Stimulated activated CD4-positive, alpha-beta T cell treated with anti-CD3 and anti-CD28 coated beads, TNF-alpha, amount 100 ng/mL, for 4 hours (primary cell): ENCODE data around the gene SNRPB.
A peak's percentile ranks its signal among the peaks of the same experiment; 100 is the strongest.
"Not testable (repeated sequence)": the region's sequence is repeated elsewhere in the genome, so short reads cannot be mapped to it uniquely, and the experiment has no call there.

Experiments used
- DNase-seq, 3 experiments: peaks; one replicate each; pipeline ENCODE4 v3.0.0-alpha.2; 2020; ENCODE audit warnings: low read depth in 3 of 3

SNRPB gene

GRCh38 chr20:2470423-2471193, at the start of gene SNRPB:
SNRPB (minus strand) TSS chr20:2470789; CDS start chr20:2470690, 99 bp downstream.
- DNase-seq = peak; percentile 88 to 94 (median 93)

GRCh38 chr20:2519115-2519809, 48.7 kb upstream of the SNRPB start:
- no peak for DNase-seq

- DNase-seq = no peak
Observed at GRCh38 chr20:2518558-2518957, 48.0 kb upstream of the SNRPB start.

- DNase-seq = no peak
Observed at GRCh38 chr20:2518096-2518495, 47.5 kb upstream of the SNRPB start.

- DNase-seq = no peak
Observed at GRCh38 chr20:2516399-2516798, 45.8 kb upstream of the SNRPB start.

GRCh38 chr20:2515203-2515602, 44.6 kb upstream of the SNRPB start:
- DNase-seq = no peak

GRCh38 chr20:2509794-2510193, 39.2 kb upstream of the SNRPB start:
- DNase-seq = no peak

- DNase-seq = no peak
Observed at GRCh38 chr20:2509468-2509781, 38.8 kb upstream of the SNRPB start.

GRCh38 chr20:2508631-2509467, 38.3 kb upstream of the SNRPB start, which contains the start of gene ZNF343:
ZNF343 (minus strand) TSS chr20:2508915; CDS start chr20:2493895, 15,020 bp downstream.
- DNase-seq = peak; percentile 52 to 59 (median 57)

- DNase-seq = no peak
Observed at GRCh38 chr20:2507875-2508630, 37.5 kb upstream of the SNRPB start.

GRCh38 chr20:2507464-2507863, 36.9 kb upstream of the SNRPB start:
- DNase-seq = no peak

GRCh38 chr20:2506426-2506825, 35.8 kb upstream of the SNRPB start:
- not testable (repeated sequence) for DNase-seq

GRCh38 chr20:2504803-2505202, 34.2 kb upstream of the SNRPB start:
- DNase-seq = not testable (repeated sequence)

- not testable (repeated sequence) for DNase-seq
Observed at GRCh38 chr20:2502808-2503384, 32.3 kb upstream of the SNRPB start.

GRCh38 chr20:2485661-2486060, 15.1 kb upstream of the SNRPB start:
- no peak for DNase-seq

GRCh38 chr20:2485080-2485479, 14.5 kb upstream of the SNRPB start:
- DNase-seq = no peak

- no peak for DNase-seq
Observed at GRCh38 chr20:2483504-2483903, 12.9 kb upstream of the SNRPB start.

GRCh38 chr20:2480381-2480780, 9.8 kb upstream of the SNRPB start:
- DNase-seq = no peak

GRCh38 chr20:2476742-2477615, 6.4 kb upstream of the SNRPB start:
- DNase-seq = no peak
